Omental fat pad (tissue), 4 donors: ENCODE measurements around the gene ADNP2. TPM values are rescaled to one million over a fixed set of nuclear protein-coding genes. Genes with fewer than 3 reads are reported as not detected.

Experiments used
- ATAC-seq: fragments of 150-250 bp; one replicate; pipeline ENCODE4 v1.9.1; 2016; ENCODE audit warnings: mild to moderate bottlenecking, moderate library complexity; ENCODE audit not compliant: low FRiP score
- DNase-seq: peaks from one replicate; pipeline ENCODE4 v3.0.0-alpha.2; 2019; ENCODE audit warnings: low spot score
- total RNA-seq, 4 donors: library from RNA; depleted of rRNA; stranded (reverse); fragments of >200 nt; gene quantifications; one replicate each; pipeline ENCODE4 v1.1.0, GENCODE V29; 2016
- TF ChIP-seq, protein P1 (sequence below), 3 donors: fragments of 450-650 bp; IDR thresholded peaks; one replicate each; pipeline ENCODE4 v1.5.1; 2016 to 2017; ENCODE audit warnings: antibody characterized with exemption in 3 of 3, mild to moderate bottlenecking in 3 of 3, moderate library complexity in 2 of 3

ADNP2 gene
- total RNA-seq, 4 donors from 2014 or later: 13.2 to 22.6 (median 16.1) TPM

DNA sequence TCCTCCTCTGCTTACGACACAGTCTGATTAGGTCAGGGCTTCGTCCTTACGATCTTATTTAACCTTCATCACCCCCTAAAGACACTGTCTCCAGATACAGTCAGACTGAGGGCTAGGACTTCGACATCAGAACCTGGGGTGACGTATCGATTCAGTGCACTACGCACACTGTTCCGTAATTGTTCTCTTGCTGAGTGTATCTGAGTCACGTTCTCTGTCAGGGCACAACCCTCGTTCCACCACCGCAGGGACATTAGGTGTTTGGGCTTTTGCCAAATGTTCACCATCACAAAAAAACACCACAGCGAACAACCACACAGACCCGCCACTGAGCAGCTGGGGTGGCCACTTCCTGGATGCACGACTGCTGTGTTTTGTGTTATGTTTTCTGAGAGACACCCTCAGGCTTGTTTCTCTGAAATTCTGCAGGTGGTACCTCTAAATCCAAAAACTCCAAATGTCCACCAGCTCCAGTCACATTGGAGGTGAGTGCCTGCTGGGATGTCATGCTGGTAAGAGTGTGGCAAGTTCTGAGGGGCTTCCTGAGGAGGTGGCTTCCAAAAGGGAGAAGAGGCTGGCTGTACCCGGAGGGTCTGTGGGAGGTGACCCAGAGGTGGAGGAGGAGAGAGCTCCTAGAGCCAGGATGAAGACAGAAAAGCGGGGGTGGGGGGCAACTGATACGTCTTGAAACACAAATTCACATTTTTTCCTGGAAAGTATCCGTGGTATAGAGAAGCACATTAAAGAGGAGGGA is 66.6 kb downstream of the ADNP2 start:
- ATAC-seq: no peak
- no peak for DNase-seq
- TF ChIP-seq, protein P1, sequence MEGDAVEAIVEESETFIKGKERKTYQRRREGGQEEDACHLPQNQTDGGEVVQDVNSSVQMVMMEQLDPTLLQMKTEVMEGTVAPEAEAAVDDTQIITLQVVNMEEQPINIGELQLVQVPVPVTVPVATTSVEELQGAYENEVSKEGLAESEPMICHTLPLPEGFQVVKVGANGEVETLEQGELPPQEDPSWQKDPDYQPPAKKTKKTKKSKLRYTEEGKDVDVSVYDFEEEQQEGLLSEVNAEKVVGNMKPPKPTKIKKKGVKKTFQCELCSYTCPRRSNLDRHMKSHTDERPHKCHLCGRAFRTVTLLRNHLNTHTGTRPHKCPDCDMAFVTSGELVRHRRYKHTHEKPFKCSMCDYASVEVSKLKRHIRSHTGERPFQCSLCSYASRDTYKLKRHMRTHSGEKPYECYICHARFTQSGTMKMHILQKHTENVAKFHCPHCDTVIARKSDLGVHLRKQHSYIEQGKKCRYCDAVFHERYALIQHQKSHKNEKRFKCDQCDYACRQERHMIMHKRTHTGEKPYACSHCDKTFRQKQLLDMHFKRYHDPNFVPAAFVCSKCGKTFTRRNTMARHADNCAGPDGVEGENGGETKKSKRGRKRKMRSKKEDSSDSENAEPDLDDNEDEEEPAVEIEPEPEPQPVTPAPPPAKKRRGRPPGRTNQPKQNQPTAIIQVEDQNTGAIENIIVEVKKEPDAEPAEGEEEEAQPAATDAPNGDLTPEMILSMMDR (IDR thresholded peaks at IDR 0.05): no peak

- ATAC-seq (no peak), DNase-seq (no peak)
- TF ChIP-seq, protein P1 (IDR thresholded peaks at IDR 0.05): no peak
These were observed 67.4 kb downstream of the ADNP2 start for GRCh38 chr18:80176334-80177073.

DNA sequence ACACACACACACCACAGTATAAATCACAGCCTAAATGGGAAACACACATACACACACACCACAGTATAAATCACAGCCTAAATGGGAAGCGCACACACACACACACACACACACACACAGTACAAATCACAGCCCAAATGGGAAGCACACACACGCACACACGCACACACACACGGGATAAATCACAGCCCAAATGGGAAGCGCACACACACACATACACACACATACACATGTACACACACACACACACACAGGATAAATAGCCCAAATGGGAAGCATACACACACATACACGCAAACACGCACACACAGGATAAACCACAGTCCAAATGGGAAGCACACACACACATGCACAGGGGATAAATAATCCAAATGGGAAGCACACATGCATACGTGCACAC is 68.1 kb downstream of the ADNP2 start:
- TF ChIP-seq, protein P1 (IDR thresholded peaks at IDR 0.05): no peak
- DNase-seq (no peak), ATAC-seq (no peak)

DNA sequence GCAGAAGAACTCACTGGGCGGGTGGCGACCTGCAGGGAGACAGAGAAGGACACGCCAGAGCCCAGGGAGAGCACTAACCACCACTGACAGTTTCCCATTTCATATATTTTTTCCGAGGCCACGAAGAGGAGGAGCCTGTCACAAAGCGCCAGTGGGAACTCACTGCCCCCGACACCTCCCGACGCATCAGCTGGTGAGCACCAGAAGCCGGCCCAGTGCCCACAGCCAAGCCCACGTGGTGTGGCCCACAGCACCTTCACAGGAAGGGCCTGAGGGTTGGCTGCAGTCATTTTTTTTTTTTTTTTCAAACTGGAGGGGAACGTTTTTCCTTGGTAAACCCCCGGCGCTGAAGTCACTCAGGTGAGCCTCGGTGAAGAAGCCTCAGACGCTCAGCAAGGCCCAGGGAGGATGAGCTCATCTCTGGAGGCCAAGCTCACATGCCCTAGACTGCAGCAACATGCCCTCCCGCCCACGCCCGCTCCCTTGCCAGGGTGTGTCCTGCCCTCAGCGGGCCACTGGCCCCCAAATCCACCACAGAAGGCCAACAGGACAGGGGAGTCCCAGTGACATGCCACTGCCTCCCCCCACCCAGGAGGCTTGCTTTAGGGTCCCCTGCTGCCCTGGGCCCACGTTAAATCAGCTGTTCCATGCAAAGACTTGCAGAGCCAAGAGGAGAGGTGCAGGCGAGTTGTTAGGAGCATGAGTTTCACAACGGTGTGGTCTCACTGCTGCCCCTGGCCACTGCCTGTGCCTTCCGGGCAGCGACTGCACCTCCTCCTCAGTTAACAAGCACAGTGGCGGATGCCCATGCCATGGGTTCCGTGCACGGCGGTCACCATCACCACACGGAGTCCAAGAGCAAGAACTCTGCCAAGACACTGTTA is 70.1 kb downstream of the ADNP2 start:
- no peak for ATAC-seq
- TF ChIP-seq, protein P1 (IDR thresholded peaks at IDR 0.05): no peak
- DNase-seq: no peak

DNA sequence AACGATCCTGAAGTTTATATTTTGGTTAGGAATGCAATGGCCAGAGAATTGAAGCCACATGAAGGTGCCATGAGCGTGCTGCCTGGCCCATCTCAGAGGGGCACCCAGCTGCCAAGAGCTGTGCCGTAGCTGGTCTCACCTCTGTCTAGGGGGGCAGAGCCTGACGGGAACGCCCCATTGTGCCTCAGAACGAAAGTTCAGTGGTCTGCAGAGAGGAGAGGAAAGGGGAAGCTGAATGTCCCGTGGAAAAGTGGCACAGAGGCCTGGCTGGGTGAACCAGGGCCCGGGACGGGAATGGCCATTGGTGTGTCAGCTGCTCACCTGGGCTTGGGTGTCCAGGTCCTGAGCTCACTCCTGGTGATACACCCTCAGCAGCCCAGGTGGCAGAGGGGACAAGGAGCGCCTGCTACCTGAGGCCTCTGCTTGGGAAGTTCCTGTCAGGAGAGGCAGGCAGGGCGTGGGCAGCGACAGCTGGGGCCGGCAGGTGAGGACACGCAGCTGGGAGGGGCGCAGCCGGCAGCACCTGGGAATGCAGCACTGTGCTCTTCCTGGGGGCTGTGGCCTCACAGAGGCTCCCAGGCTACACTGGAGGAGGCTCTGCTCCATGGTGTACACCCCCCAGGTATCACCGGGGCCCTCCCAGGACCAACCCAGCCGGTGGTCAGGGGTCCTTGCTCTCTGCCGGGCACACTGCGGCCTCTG is 70.9 kb downstream of the ADNP2 start:
- TF ChIP-seq, protein P1 (IDR thresholded peaks at IDR 0.05): no peak
- ATAC-seq (no peak), DNase-seq (no peak)

DNA sequence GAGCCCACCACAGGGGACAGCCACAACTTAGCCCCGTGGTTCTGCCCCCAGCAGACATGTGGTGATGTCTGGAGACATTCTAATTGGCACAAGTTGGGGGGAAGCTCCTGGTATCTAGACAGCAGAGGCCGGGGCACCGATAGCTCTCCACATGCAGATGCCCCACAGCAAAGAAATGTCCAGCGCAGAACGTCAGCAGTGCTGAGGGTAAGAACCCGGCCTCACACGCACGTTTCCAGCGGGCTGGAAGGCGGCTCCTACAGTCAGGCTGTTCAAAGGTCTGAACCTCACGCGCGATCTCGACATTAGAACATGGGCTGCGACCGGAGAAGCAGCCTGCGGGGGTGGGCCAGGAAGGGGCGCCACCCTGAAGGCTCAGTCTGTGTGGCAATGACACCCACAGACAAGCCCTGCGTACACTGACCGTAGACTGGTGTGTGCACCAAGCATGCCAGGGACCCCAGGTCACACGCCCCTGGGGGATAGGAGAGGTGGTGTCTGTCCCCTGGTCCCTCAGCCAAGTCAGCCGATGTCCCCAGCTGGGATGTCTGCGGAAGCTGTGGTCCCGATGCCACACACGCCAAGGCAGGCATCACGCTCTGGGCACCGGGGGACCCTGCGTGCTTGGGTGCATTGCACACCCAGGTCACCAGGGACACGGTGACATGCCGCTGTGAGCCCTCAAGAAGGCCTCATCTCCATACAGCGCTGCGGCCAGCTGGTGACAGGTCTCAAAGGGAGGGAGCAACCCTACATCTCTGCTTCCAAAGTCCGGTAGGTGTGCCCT is 71.9 kb downstream of the ADNP2 start:
- ATAC-seq (no peak), DNase-seq (no peak)
- TF ChIP-seq, protein P1 (IDR thresholded peaks at IDR 0.05): no peak
